GM19438 (cell line): Measurements from ENCODE around the gene ADAMTS17.

Source experiments
- ATAC-seq: cut with Tn5 transposase; IDR thresholded peaks from one replicate; pipeline ENCODE4 v1.9.1; 2021; ENCODE audit warnings: low read depth; ENCODE audit not compliant: unreplicated experiment

ADAMTS17 gene

GRCh38 chr15:100278596-100279380, 63.0 kb downstream of the ADAMTS17 start:
- no peak for ATAC-seq

DNA sequence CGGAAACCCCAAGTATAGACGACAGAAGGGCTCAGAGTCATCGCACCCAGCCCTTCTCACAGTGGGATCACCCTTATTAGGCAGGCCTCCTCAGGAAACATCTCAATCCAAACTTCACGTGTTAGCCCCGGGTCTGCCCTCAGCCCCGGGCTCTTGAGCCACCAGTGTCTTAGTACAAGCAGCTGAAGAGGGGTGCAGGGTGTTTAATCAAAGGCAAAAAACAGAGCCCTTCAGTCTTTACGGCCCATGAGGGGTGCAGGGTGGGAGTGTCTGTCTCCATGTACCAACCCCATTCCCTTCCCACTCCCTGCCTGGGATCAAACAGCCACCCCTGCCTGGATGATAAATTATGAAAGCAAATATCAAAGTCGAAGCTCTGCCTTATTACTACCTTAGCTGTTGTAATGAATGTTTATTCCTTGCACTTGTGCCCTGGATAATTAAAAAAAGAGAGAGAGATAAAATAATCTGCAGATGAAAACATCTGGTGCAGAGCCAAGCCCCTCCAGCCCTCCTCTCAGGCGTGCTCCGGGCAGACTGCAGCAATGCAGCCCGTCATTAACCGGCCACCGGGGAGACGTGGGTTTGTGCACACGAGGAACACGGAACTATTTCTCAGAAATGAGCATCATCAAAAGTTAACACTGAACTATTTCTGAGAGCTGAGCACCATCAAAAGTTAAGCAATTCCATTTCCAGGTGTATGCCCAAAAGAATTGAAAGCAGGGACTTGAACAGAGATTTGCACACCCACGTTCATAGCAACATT, 64.5 kb downstream of the ADAMTS17 start:
- no peak for ATAC-seq

DNA sequence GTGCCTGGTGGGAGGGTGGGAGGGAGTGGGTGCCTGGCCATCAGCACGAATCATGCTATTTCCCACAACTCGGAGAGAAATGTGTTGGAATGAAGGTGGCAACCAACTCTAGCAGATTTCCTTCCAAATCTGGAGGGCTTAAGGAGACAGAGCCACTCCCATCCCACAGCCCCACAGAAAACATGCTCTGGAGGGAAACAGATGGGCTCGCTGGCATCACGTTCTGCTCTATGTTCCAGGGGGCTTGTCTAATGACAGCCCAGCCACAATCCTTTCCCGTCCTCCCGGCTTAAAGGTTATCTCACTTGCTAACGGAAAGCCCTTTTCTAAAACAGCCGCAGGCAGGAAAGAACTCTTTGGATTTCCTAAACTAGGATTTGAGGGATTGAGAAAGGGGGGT, 65.3 kb downstream of the ADAMTS17 start:
- no peak for ATAC-seq

GRCh38 chr15:100275641-100276040, 66.1 kb downstream of the ADAMTS17 start:
- no peak for ATAC-seq

DNA sequence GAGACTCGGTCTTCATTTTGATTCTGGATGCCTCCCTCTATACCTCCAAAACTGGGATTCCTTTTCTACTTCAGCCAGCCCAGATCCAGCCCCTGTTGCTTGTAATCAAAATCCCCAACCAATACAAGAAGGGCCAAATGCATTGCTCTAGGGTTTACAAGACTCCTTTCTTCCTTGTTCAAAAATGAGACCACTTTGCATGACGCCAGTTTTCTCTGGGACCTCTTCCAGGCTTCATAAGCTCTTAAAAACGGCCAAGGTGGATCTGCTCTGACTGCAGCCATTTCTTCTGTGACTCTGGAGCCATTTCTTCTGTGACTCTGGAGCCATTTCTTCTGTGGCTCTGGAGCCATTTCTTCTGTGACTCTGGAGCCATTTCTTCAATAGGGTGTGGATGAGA, 71.9 kb downstream of the ADAMTS17 start:
- ATAC-seq = no peak

DNA sequence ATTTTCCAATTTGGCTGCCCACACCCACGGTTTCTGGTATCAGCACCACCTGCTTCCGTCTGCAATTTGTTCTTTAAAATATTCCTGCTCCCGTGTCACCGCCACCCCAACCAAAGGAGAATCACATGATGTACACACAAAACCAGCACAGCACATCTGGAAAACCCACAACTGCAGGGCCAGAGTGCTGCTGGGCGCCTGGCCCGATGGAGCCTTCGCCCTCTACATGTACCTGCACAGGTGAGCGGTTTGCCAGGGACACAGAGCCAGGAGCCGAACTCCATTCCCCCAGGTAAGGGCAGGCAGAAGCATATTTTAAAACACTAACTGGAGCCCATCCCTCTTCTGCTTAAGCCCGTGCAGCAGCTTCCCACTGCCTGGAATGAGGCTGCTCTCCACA, 75.6 kb downstream of the ADAMTS17 start:
- no peak for ATAC-seq

DNA sequence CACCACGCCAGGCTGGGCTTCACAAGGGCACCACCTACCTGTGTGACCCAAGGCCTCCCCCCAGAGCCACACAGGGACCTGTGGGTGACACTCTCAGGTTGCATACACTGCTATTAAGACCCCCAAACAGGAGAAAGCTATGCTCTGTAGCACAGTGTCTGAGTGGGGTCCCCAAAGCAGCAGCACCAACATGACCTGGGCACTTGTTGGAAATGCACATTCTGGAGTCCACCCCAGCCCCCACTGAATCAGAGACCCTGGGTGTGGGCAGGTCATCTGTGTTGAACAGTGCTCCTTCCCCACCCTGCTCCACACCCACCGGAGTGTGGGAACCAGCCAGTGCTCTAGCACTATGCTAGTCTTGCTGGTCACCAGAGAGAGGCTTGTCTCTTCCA, 76.1 kb downstream of the ADAMTS17 start:
- no peak for ATAC-seq

GRCh38 chr15:100264994-100265640, 76.7 kb downstream of the ADAMTS17 start:
- ATAC-seq = no peak

- ATAC-seq = no peak
Observed at GRCh38 chr15:100263721-100264455, 77.9 kb downstream of the ADAMTS17 start.

- ATAC-seq = no peak
Observed at GRCh38 chr15:100263031-100263430, 78.7 kb downstream of the ADAMTS17 start.

GRCh38 chr15:100261302-100262240, 80.2 kb downstream of the ADAMTS17 start:
- ATAC-seq = no peak

DNA sequence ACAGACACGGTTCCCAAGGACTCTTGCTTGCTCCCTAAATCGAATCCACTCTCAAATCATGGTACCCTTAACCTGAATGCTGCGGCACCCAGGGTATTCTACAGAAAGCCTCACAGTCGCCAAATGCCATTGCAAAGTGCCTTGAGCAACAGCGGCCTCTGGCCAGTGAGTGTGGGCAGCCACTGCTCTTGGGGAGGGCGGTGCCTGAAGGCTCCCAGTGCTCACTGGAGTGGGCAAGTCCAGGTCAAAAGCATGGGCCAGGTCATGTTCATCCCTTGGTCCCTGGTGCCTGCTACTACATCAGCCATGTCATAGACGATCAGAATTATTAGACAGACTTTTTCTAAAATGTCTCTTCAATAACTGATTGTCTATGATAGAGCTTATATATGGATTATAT, 82.5 kb downstream of the ADAMTS17 start:
- ATAC-seq = no peak

DNA sequence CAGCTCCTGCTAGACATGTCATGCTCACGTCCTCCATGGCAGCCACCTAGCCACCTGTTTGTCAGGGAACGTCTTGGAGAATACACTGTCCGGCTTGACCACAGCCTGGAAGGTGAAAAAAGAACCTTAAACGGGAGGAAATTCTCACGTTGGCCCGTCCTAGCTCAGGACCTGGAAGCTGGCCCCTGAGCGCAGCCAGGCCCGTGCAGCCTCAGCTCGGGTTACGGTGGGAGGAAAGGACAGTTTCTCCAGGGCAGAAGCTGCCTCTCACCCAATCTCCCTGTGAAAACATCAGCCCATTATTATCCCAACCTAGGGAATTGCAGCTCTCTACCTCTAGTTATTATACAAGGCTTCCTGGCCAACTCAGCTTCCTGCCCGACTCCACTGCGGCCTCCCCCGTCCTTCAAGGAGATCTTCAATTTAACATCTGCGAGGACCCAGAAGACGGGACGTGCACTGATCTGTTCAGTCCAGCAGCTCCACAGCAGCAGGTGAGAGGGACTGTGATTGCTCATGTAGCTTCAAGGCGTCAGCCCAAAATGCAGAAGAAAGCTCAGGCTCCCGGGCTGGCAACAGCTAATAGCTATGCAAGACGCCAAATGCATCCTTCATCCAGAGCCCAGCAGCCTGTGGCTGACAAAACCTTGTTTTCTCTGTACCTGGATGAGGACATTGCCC, 84.7 kb downstream of the ADAMTS17 start:
- no peak for ATAC-seq

- ATAC-seq = no peak
Observed at GRCh38 chr15:100256101-100256969, 85.4 kb downstream of the ADAMTS17 start.

GRCh38 chr15:100255644-100256043, 86.1 kb downstream of the ADAMTS17 start:
- ATAC-seq = no peak

- no peak for ATAC-seq
Observed at GRCh38 chr15:100254691-100255090, 87.1 kb downstream of the ADAMTS17 start.

DNA sequence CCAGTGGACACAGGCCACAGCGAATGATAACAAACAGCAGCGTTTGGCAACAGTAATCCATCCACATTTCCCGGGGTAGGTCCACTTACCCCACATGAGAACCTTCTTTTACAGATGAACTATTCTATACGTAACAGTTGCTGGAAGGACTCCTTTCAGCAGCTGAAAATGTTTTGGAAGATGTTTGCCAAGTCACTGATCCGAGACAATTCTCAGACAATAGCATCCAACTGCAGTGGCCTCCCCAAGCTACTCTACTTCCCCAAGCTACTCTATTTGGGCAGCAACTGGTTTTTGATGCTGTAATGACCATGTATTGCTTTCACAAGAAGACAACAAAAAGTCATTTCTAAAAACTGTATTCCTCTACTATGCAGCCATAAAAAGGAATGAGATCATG, 87.5 kb downstream of the ADAMTS17 start:
- ATAC-seq = no peak

GRCh38 chr15:100253640-100254039, 88.1 kb downstream of the ADAMTS17 start:
- ATAC-seq = no peak
